WTC11 (cell line): ENCODE results near the gene ISOC2.

ENCODE experiments used
- JUN ChIP-seq: sonication (generic); formaldehyde crosslinking; IDR thresholded peaks from 2 replicates; pipeline ENCODE4 v1.8.0; 2023; ENCODE audit warnings: mild to moderate bottlenecking, missing genetic modification reagents
- ZBTB21 ChIP-seq: sonication (generic); formaldehyde crosslinking; IDR thresholded peaks from 2 replicates; pipeline ENCODE4 v1.8.1; 2023; ENCODE audit warnings: mild to moderate bottlenecking, missing genetic modification reagents, borderline replicate concordance
- ZNF416 ChIP-seq: fragments of 250-450 bp; sonication (Bioruptor Pico); IDR thresholded peaks from 2 replicates; pipeline ENCODE4 v1.9.0; 2021; ENCODE audit warnings: mild to moderate bottlenecking, inconsistent platforms
- TF ChIP-seq, protein P1 (sequence below): fragments of 200-600 bp; IDR thresholded peaks from 2 replicates; pipeline ENCODE4 v1.8.0; 2022; ENCODE audit warnings: antibody characterized with exemption
- TF ChIP-seq, protein P2 (sequence below): sonication (generic); formaldehyde crosslinking; IDR thresholded peaks from 2 replicates; pipeline ENCODE4 v1.8.0; 2022; ENCODE audit warnings: mild to moderate bottlenecking, missing genetic modification reagents

DNA sequence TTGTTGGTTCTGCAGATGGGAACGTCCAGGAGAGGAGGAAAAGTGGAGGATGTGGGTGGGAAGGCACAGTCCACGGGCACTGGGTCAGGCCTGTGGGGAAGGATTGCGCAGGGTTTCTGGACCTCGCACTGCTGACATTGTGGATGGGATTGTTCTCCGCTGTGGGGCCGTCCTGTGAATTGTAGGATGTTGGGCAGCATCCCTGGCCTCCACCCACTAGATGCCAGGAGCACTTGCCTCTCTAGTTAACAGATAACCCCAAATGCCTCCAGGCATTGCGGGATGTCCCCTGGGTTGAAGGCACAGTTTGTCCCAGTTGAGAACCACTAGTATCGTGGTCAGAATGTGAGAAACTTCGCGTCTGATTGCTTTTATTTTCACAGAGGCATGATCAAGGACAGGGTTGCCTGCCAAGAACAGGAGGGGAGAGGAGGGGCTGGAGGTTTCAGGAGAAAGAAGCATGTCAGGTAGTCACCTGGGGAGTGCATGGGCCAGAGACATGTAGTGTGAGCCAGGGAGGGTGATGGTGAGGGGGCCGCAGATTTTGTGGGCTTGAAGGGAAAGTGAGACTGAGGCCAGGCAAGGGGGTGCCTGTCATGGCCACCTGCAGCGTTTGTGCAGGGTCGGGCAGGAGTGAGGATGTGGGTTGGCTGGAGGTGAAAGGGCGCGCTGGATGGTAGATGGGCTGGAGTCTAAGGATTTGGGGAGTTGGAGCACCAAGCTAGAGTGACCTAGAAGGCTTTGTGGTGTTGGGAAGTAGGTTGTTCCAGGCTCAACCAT lies 18.2 kb upstream of the ISOC2 start:
- TF ChIP-seq ZNF416: no peak
- TF ChIP-seq, protein P1, sequence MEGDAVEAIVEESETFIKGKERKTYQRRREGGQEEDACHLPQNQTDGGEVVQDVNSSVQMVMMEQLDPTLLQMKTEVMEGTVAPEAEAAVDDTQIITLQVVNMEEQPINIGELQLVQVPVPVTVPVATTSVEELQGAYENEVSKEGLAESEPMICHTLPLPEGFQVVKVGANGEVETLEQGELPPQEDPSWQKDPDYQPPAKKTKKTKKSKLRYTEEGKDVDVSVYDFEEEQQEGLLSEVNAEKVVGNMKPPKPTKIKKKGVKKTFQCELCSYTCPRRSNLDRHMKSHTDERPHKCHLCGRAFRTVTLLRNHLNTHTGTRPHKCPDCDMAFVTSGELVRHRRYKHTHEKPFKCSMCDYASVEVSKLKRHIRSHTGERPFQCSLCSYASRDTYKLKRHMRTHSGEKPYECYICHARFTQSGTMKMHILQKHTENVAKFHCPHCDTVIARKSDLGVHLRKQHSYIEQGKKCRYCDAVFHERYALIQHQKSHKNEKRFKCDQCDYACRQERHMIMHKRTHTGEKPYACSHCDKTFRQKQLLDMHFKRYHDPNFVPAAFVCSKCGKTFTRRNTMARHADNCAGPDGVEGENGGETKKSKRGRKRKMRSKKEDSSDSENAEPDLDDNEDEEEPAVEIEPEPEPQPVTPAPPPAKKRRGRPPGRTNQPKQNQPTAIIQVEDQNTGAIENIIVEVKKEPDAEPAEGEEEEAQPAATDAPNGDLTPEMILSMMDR: no peak
- TF ChIP-seq ZBTB21: no peak
- no peak for TF ChIP-seq JUN (CRISPR knock-in tag)
- TF ChIP-seq, protein P2, sequence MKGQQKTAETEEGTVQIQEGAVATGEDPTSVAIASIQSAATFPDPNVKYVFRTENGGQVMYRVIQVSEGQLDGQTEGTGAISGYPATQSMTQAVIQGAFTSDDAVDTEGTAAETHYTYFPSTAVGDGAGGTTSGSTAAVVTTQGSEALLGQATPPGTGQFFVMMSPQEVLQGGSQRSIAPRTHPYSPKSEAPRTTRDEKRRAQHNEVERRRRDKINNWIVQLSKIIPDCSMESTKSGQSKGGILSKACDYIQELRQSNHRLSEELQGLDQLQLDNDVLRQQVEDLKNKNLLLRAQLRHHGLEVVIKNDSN (CRISPR knock-in tag): no peak
